AG09319 (cell line): ENCODE data around the gene CSPG5.

ENCODE experiments used
- DNase-seq: peaks from one replicate; pipeline ENCODE4 v3.0.0-alpha.2; 2010; ENCODE audit warnings: low read depth; ENCODE audit errors: extremely low read depth
- TF ChIP-seq, protein P1 (sequence below): IDR thresholded peaks from 2 replicates; pipeline ENCODE4 v1.5.1; 2011; ENCODE audit warnings: low read depth, mild to moderate bottlenecking, inconsistent platforms, low read length, moderate library complexity

The CSPG5 gene

DNA sequence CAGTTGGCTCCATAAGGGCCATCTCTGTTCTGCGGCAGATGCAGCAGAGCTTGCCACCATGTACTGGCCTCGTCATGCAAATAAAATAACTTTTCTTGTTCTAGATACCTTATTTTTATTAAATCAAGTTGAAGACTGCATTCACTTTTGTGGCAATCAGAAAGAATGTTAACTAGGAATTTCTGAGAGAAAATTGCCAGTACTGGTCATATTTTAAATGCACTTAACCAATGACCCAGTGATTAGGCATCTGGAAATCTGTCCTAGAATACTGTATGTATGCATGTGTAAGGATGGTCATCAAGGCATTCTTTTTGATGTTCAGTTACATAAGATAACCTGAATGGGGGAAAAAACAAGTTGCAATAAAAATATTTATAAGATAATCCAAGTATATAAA lies 34.2 kb upstream of the CSPG5 start:
- no peak for DNase-seq
- TF ChIP-seq, protein P1, sequence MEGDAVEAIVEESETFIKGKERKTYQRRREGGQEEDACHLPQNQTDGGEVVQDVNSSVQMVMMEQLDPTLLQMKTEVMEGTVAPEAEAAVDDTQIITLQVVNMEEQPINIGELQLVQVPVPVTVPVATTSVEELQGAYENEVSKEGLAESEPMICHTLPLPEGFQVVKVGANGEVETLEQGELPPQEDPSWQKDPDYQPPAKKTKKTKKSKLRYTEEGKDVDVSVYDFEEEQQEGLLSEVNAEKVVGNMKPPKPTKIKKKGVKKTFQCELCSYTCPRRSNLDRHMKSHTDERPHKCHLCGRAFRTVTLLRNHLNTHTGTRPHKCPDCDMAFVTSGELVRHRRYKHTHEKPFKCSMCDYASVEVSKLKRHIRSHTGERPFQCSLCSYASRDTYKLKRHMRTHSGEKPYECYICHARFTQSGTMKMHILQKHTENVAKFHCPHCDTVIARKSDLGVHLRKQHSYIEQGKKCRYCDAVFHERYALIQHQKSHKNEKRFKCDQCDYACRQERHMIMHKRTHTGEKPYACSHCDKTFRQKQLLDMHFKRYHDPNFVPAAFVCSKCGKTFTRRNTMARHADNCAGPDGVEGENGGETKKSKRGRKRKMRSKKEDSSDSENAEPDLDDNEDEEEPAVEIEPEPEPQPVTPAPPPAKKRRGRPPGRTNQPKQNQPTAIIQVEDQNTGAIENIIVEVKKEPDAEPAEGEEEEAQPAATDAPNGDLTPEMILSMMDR, result no peak

- peak; percentile 1 for DNase-seq
These were observed 33.5 kb upstream of the CSPG5 start for GRCh38 chr3:47612178-47612577.

GRCh38 chr3:47611576-47611975 lies 32.9 kb upstream of the CSPG5 start:
- TF ChIP-seq, protein P1, result no peak
- DNase-seq, result no peak

More at GRCh38 chr3:47612178-47612577, 33.5 kb upstream of the CSPG5 start:
- TF ChIP-seq, protein P1, result no peak

DNA sequence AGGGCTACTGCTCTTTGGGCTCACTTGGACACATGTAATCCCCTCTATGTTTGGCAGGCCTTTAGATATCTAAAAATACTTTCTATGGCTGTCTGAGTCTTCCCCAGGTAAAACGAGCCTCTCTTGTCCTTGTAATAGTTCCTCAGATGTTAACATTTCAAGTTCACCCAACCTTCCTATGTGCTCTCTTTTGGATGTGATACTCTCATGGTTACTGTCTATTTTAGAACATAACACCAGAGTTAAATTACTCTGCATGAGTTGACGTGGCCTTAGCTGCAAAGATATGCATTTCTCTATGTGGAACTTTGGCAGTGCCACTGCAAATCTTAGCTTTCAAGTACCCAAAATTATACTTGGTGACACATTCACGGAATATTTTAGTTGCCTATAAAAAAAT lies 31.9 kb upstream of the CSPG5 start:
- DNase-seq, result no peak
- TF ChIP-seq, protein P1, result no peak

DNA sequence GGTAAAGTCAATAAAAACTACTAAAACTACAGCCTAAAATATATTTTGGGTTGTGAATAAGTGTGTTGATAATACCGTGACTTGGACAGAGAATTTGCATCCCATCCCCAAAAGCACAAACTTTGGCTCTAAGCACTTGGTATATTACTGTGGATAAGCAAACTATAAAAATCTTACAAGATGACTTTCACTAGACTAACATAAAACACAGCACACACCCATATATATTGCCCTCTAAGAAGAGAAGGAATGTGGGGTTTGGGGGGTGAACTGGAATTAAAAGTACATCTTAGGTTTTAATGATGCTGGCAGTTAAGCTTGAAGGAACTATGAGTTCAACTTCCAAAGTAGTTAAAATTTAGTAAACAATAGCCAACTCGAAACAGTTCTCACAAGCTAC lies 28.7 kb upstream of the CSPG5 start:
- no peak for DNase-seq
- TF ChIP-seq, protein P1, result no peak

GRCh38 chr3:47606165-47606564 lies 27.5 kb upstream of the CSPG5 start:
- TF ChIP-seq, protein P1, result no peak
- no peak for DNase-seq

GRCh38 chr3:47605652-47606051 lies 27.0 kb upstream of the CSPG5 start:
- no peak for DNase-seq
- TF ChIP-seq, protein P1, result no peak

- no peak for DNase-seq
- TF ChIP-seq, protein P1, result no peak
These were observed 25.5 kb upstream of the CSPG5 start for GRCh38 chr3:47604145-47604544.
